Spleen (tissue), 11 donors: ENCODE measurements around the gene ATXN7L2. TPM values are rescaled to one million over a fixed set of nuclear protein-coding genes. Genes with fewer than 3 reads are reported as not detected.
A peak's percentile ranks its signal among the peaks of the same experiment; 100 is the strongest.

Experiments used
- DNase-seq: peaks from one replicate; pipeline ENCODE4 v3.0.0-alpha.2; 2020
- H3K27ac ChIP-seq, 8 donors: fragments of 200-600 bp; sonication (generic) in 7 of 8; 1 replicate in 4 of 8; 2 replicates in 4 of 8; pipeline versions ENCODE4 v1.5.0 to v1.8.0; 2016 to 2021; ENCODE audit warnings: inconsistent platforms in 4 of 8, mild to moderate bottlenecking in 4 of 8, moderate library complexity in 1 of 8
- H3K27me3 ChIP-seq, 7 donors: fragments of 200-600 bp; sonication (generic) in 6 of 7; replicated peaks in 1 of 7; 1 replicate in 4 of 7; 2 replicates in 3 of 7; pipeline versions ENCODE4 v1.5.0 to v1.8.0; 2016 to 2021; ENCODE audit warnings: inconsistent platforms in 3 of 7, mild to moderate bottlenecking in 1 of 7
- H3K36me3 ChIP-seq, 6 donors: fragments of 200-600 bp; sonication (generic) in 5 of 6; 1 replicate in 4 of 6; 2 replicates in 2 of 6; pipeline versions ENCODE4 v1.5.0 to v1.8.0; 2016 to 2021; ENCODE audit warnings: inconsistent platforms in 2 of 6
- H3K4me1 ChIP-seq, 6 donors: fragments of 200-600 bp; sonication (generic) in 5 of 6; 1 replicate in 3 of 6; 2 replicates in 3 of 6; pipeline versions ENCODE4 v1.5.0 to v1.8.0; 2016 to 2021; ENCODE audit warnings: inconsistent platforms in 3 of 6
- H3K4me3 ChIP-seq, 8 donors: fragments of 200-600 bp; sonication (generic) in 7 of 8; 1 replicate in 4 of 8; 2 replicates in 4 of 8; pipeline versions ENCODE4 v1.5.0 to v1.8.0; 2016 to 2021; ENCODE audit warnings: inconsistent platforms in 4 of 8, mild to moderate bottlenecking in 4 of 8, moderate library complexity in 2 of 8
- H3K9me3 ChIP-seq, 8 donors: fragments of 200-600 bp; sonication (generic) in 7 of 8; 1 replicate in 4 of 8; 2 replicates in 4 of 8; pipeline versions ENCODE4 v1.5.0 to v1.8.0; 2016 to 2021; ENCODE audit warnings: inconsistent platforms in 4 of 8
- CTCF ChIP-seq, 11 experiments: fragments of 200-600 bp in 7 of 11; fragments of 450-650 bp in 4 of 11; sonication (generic) in 4 of 11; IDR thresholded peaks in 8 of 11; conservative IDR thresholded peaks in 3 of 11; 1 replicate in 7 of 11; 2 replicates in 4 of 11; pipeline versions ENCODE4 v1.4.0 to v1.8.0; 2016 to 2021; ENCODE audit warnings: antibody characterized with exemption in 11 of 11, inconsistent platforms in 4 of 11, mild to moderate bottlenecking in 1 of 11
- POLR2A ChIP-seq, 3 donors: fragments of 450-650 bp; IDR thresholded peaks; one replicate each; pipeline ENCODE4 v1.5.1; 2017; ENCODE audit warnings: antibody characterized with exemption in 3 of 3, mild to moderate bottlenecking in 1 of 3
- POLR2AphosphoS5 ChIP-seq, 3 donors: sonication (generic); formaldehyde crosslinking; IDR thresholded peaks; one replicate each; pipeline ENCODE4 v1.5.1; 2017; ENCODE audit warnings: antibody characterized with exemption in 3 of 3
- WGBS, 5 donors: extraction: QIAGEN DNeasy Blood & Tissue Kit in 3 of 5; methylation state at CpG; one replicate each; pipeline versions ENCODE4 v1.1.5 to v1.1.7; 2013 to 2018; 5-methylcytosine and 5-hydroxymethylcytosine counted together
- intact Hi-C: fragments of 100-400 bp; cut with DNase I; formaldehyde crosslinking; loops from one replicate; pipeline ENCODE4 v1.15.0; 2023; ENCODE audit warnings: low total_unique reads
- polyA plus RNA-seq, 3 donors: library from polyadenylated mRNA; stranded (reverse); fragments of 200-250 nt; gene quantifications; one replicate each; pipeline ENCODE4 v1.2.1, GENCODE V29; 2013
- total RNA-seq, 7 donors: library from RNA; depleted of rRNA in 3 of 7; stranded (reverse); fragments of >200 nt in 3 of 7; fragmentation: NEBNext Ultra II Directional in 4 of 7; extraction: Animal tissue kit (Norgen Biotek cat#: 25700) in 4 of 7; gene quantifications; one replicate each; pipeline versions ENCODE4 v1.1.0 to v1.2.1, GENCODE V29; 2016 to 2021
- donor health status: healthy with polysubstance abuse.
- donor health status: DM: no; HTN: no; CAD: no; lungs with moderate emphysema.
- donor health status: DM: no; HTN: no; CAD: no.
- donor health status: Bipolar disorder and iron deficiency.
- donor health status: healthy.
- donor health status: DM: no; HTN: no; CAD: no.
- donor health status: DM: yes; HTN: yes; CAD: no.

Gene ATXN7L2
- total and polyA plus RNA-seq, 10 donors: 7.1 to 16.8 (median 8.8) TPM

GRCh38 chr1:109532365-109533136 lies 48.8 kb downstream of the ATXN7L2 start:
- Histone ChIP-seq H3K27me3 (no peaks in the 10 kb centered on the region), H3K4me3 (peak overlapping the region in 6 of 8 donors; percentile 7 to 58 (median 24)), H3K36me3 (no peaks in the 10 kb centered on the region), H3K4me1 (peaks cover 5 to 41% (median 22%) of the 10 kb centered on the region in 6 donors), H3K27ac (peak overlapping the region in 7 of 8 donors; percentile 36 to 81 (median 71)), H3K9me3 (no peaks in the 10 kb centered on the region)
- peak; percentile 96 for DNase-seq
- intact Hi-C loops: loop anchor here (2.0 to 10.0 kb wide), 2 partner anchors 42 to 108 kb away; partner anchors contain the start of gene PSMA5
- TF ChIP-seq POLR2AphosphoS5 (IDR thresholded peaks at IDR 0.05): peak; percentile 35 to 46 (median 37)
- peak; percentile 89 to 98 (median 97) for TF ChIP-seq CTCF (IDR thresholded peaks at IDR 0.05 in 8 of 11, conservative IDR thresholded peaks at IDR 0.05 in 3 of 11)
- no peak for TF ChIP-seq POLR2A (IDR thresholded peaks at IDR 0.05)
- 1 to 17% (median 11%) methylated on average over 5 to 12 of the region's 12 CpGs for WGBS, 5 donors

DNA sequence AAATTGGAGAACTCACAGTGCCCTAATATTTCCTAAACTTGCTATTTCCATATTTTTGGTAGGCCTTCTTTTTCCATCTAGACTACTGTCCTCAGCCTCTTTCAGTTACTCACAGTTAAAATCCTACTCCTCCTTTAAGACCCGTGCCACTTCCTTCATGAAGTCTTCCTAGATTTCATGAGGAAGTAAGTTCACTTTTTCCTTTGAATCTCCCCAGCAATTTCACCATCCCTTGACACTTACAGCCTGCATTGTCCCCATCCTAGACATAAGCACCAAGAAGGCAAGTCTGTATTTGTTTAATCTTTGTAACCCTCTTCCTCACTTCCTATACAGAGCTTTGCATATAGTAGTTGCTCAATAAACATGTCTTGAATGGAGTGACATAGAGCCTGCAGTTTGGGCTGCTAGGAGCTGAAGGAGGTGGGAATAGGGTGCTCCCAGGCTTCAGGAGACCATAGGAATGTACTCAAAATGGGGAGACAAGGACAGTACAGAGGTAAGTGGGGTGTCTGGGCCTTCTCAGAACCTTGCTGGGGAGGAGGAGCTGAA lies 50.7 kb downstream of the ATXN7L2 start:
- DNase-seq: no peak
- peaks cover 5 to 37% (median 22%) of the 10 kb centered on the region in 6 donors for H3K4me1 ChIP-seq
- H3K27me3 ChIP-seq: no peaks in the 10 kb centered on the region
- H3K27ac ChIP-seq: no peak overlapping the region
- H3K36me3 ChIP-seq: no peaks in the 10 kb centered on the region
- no peak for TF ChIP-seq POLR2AphosphoS5 (IDR thresholded peaks at IDR 0.05)
- TF ChIP-seq POLR2A (IDR thresholded peaks at IDR 0.05): no peak
- no peak for TF ChIP-seq CTCF (IDR thresholded peaks at IDR 0.05 in 8 of 11, conservative IDR thresholded peaks at IDR 0.05 in 3 of 11)
- intact Hi-C loops: loop anchor here (10.0 kb wide), 1 partner anchor 110 kb away; the partner anchor contains the start of gene PSMA5
- WGBS, 5 donors: 65 to 88% (median 70%) methylated on average over 1 of the region's 1 CpG
- H3K9me3 ChIP-seq: no peaks in the 10 kb centered on the region
- no peak overlapping the region for H3K4me3 ChIP-seq

DNA sequence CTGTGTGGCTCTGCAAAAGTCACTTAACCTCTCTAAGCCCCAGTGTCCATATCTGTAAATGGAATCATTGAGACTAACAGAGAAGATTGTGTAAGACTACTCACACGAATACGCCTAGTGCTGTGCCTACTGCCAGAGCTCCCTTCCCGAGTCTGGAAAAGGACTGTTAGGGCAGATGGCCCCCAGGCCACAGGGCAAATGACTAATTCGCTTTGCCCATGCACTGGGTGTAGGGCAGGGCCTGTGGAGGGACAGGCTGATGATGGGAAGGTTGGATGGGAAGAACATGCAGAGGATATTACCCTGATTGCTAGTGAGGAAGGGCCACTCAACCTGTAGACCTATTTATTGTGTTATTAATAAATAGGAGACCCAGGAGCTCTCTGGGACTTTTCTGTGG lies 51.8 kb downstream of the ATXN7L2 start:
- Histone ChIP-seq H3K27ac (no peak overlapping the region), H3K9me3 (no peaks in the 10 kb centered on the region), H3K4me3 (no peak overlapping the region), H3K27me3 (no peaks in the 10 kb centered on the region), H3K4me1 (peaks cover 5 to 29% (median 21%) of the 10 kb centered on the region in 6 donors), H3K36me3 (no peaks in the 10 kb centered on the region)
- TF ChIP-seq POLR2AphosphoS5 (IDR thresholded peaks at IDR 0.05): no peak
- TF ChIP-seq CTCF (IDR thresholded peaks at IDR 0.05 in 8 of 11, conservative IDR thresholded peaks at IDR 0.05 in 3 of 11): no peak
- no peak for TF ChIP-seq POLR2A (IDR thresholded peaks at IDR 0.05)
- no peak for DNase-seq
- intact Hi-C loops: loop anchor here (10.0 kb wide), 1 partner anchor 111 kb away; the partner anchor contains the start of gene PSMA5
- WGBS, 5 donors: 75 to 89% (median 79%) methylated on average over 4 of the region's 4 CpGs

DNA sequence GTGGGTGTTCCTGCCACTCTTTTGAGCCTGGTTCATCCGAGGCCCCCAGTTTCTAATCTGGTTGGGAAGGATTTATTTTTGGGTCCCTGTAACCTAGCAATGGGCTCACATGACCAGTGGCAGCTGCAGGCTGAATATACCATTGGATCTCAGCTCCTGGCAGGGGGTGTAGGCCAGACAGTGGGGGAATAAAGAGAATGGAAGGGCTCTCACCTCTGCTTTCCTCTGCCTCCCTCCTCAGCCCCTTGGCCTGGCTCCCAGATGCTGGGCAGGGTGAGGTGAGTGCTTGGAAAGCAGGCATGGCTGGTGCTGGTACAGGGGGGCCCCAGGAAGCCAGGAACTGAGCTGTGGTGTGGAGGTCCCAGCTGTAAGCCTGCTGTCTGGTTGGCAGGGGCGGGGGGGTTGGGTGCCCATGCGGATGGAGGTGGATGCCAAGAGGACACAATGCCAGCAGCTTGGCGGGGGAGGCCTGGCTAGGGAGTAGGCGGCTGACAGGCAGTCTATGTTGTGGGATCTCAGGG lies 52.3 kb downstream of the ATXN7L2 start:
- Histone ChIP-seq H3K4me3 (no peak overlapping the region), H3K36me3 (no peaks in the 10 kb centered on the region), H3K4me1 (peaks cover 5 to 25% (median 18%) of the 10 kb centered on the region in 6 donors), H3K27me3 (no peaks in the 10 kb centered on the region), H3K9me3 (no peaks in the 10 kb centered on the region), H3K27ac (no peak overlapping the region)
- intact Hi-C loops: loop anchor here (10.0 kb wide), 1 partner anchor 111 kb away; the partner anchor contains the start of gene PSMA5
- TF ChIP-seq POLR2A (IDR thresholded peaks at IDR 0.05) (no peak), POLR2AphosphoS5 (IDR thresholded peaks at IDR 0.05) (no peak), CTCF (IDR thresholded peaks at IDR 0.05 in 8 of 11, conservative IDR thresholded peaks at IDR 0.05 in 3 of 11) (no peak)
- WGBS, 5 donors: 73 to 78% (median 75%) methylated on average over 4 to 5 of the region's 5 CpGs
- no peak for DNase-seq
